ENCODE data around the gene ILRUN. TPM values are rescaled to one million over a fixed set of nuclear protein-coding genes. Genes with fewer than 3 reads are reported as not detected.
A peak's percentile ranks its signal among the peaks of the same experiment; 100 is the strongest.
"Not testable (repeated sequence)": the region's sequence is repeated elsewhere in the genome, so short reads cannot be mapped to it uniquely, and the experiment has no call there.

ILRUN gene
- total RNA-seq, 5 donors from 2014 or later (not counting 1 experiment from before 2014, with no cell fraction given) = 61.0 to 76.6 (median 65.1) TPM

DNA sequence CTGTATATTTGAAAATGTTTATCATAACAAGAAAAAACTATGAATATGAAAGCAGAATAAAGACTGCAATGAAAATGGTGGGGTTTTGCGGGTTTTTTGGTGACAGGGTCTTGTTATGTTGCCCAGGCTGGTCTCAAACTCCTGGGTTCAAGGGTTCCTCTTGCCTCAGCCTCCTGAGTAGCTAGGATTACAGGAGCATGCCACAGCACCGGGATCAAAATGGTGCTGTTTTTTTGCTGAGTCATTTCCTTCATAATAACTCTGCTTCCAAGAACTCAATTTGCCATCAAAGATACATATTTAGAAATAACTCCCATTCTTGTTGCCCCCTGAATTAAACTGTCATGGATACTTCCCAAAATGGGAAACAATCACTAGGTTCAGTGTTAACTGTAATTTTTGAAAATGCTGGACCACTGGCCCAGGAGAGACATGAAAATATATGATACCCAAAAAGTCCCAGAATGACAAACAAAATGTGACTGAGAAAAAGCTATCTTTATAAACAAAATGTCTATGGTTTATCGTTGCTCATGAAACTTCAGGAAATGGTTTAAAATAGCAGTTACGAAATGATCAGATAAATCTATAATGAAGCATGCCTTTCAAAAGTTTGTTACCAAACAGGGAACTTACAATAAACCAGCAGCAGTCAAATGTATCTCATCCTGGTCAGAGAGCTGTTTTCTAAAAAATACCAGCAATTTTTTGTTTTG, 32.2 kb downstream of the ILRUN start:
- no peaks in the 10 kb centered on the region for H3K27me3 Mint-ChIP-seq
- Histone ChIP-seq H3K4me3 (ENCODE audit: control insufficient read depth in 1 of 2, extremely low read depth in 1 of 2, low read length in 1 of 2) (no peak overlapping the region), H3K27me3 (replicated peaks in 1 of 2; ENCODE audit: control insufficient read depth in 2 of 2, extremely low read depth in 1 of 2, insufficient read depth in 2 of 2, low read length in 1 of 2) (no peaks in the 10 kb centered on the region), H3K27ac (ENCODE audit: low read length) (peak overlapping the region; percentile 15), H3K36me3 (ENCODE audit: control insufficient read depth in 2 of 2, extremely low read depth in 1 of 2, insufficient read depth in 1 of 2, low read length in 1 of 2) (no peaks in the 10 kb centered on the region), H3K9me3 (no peaks in the 10 kb centered on the region), H3K4me1 (ENCODE audit: control insufficient read depth in 1 of 2, extremely low read depth in 1 of 2, insufficient read depth in 2 of 2, low read length in 2 of 2) (peaks cover 5 to 15% of the 10 kb centered on the region in 2 experiments)
- CTCF ChIA-PET = interaction anchor here in 1 of 2 donors (1.1 to 1.3 kb wide), 2 partner anchors 8 to 12 kb away, joined by 3 to 4 read pairs; no protein-coding TSS in a partner anchor
- ATAC-seq (replicated peaks in 1 of 4) (no peak), DNase-seq (no peak)
- H3K4me1 Mint-ChIP-seq = peaks cover 52 to 62% (median 59%) of the 10 kb centered on the region in 3 donors
- WGBS (ENCODE audit: insufficient coverage) = 100% methylated on average over 1 of the region's 4 CpGs
- peak overlapping the region; percentile 81 to 93 for H3K27ac Mint-ChIP-seq
- POLR2A ChIA-PET = interaction anchor here in 1 of 2 donors (1.2 kb wide), 1 partner anchor 13 kb away, joined by 7 read pairs; no protein-coding TSS in a partner anchor
- H3K36me3 Mint-ChIP-seq = peaks cover 10% of the 10 kb centered on the region
- peak overlapping the region in 2 of 3 donors; percentile 32 to 35 for H3K4me3 Mint-ChIP-seq
- H3K9me3 Mint-ChIP-seq = no peaks in the 10 kb centered on the region

DNA sequence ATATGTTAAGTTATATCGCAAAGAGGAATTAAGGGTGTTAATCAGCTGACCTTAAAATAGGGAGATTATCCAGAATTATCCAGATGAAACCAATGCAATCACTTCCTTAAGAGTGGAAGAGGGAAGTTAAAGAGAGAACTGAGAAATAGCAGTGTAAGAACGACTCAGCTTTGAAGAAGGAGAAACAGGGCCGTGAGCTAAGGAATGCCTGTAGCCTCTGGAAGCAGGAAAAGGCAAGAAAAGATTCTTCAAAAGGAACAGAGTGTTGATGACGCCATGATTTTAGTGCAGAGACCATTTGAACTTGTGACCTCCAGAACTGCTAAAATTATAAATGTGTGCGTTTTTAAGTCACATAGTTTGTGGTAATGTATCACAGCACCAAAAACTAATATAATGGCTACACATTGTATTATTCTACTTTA, 32.7 kb downstream of the ILRUN start:
- ATAC-seq (replicated peaks in 1 of 4) (no peak), DNase-seq (no peak)
- H3K36me3 ChIP-seq (ENCODE audit: control insufficient read depth in 2 of 2, extremely low read depth in 1 of 2, insufficient read depth in 1 of 2, low read length in 1 of 2) = no peaks in the 10 kb centered on the region
- ChIA-PET CTCF (interaction anchor here in 1 of 2 donors (1.1 to 1.3 kb wide), 2 partner anchors 9 to 12 kb away, joined by 3 to 4 read pairs; no protein-coding TSS in a partner anchor), POLR2A (no interaction called here)
- no peaks in the 10 kb centered on the region for H3K9me3 ChIP-seq
- no peaks in the 10 kb centered on the region for H3K27me3 ChIP-seq (replicated peaks in 1 of 2; ENCODE audit: control insufficient read depth in 2 of 2, extremely low read depth in 1 of 2, insufficient read depth in 2 of 2, low read length in 1 of 2)
- H3K4me3 ChIP-seq (ENCODE audit: control insufficient read depth in 1 of 2, extremely low read depth in 1 of 2, low read length in 1 of 2) = no peak overlapping the region
- no peaks in the 10 kb centered on the region for H3K27me3 Mint-ChIP-seq
- H3K27ac ChIP-seq (ENCODE audit: low read length) = no peak overlapping the region
- 94% methylated on average over 2 of the region's 5 CpGs for WGBS (ENCODE audit: insufficient coverage)
- no peaks in the 10 kb centered on the region for H3K9me3 Mint-ChIP-seq
- H3K36me3 Mint-ChIP-seq = peaks cover 10% of the 10 kb centered on the region
- H3K4me1 ChIP-seq (ENCODE audit: control insufficient read depth in 1 of 2, extremely low read depth in 1 of 2, insufficient read depth in 2 of 2, low read length in 2 of 2) = peaks cover 6 to 18% of the 10 kb centered on the region in 2 experiments
- H3K27ac Mint-ChIP-seq = peak overlapping the region; percentile 45 to 65
- peaks cover 58 to 68% (median 65%) of the 10 kb centered on the region in 3 donors for H3K4me1 Mint-ChIP-seq
- H3K4me3 Mint-ChIP-seq = no peak overlapping the region

DNA sequence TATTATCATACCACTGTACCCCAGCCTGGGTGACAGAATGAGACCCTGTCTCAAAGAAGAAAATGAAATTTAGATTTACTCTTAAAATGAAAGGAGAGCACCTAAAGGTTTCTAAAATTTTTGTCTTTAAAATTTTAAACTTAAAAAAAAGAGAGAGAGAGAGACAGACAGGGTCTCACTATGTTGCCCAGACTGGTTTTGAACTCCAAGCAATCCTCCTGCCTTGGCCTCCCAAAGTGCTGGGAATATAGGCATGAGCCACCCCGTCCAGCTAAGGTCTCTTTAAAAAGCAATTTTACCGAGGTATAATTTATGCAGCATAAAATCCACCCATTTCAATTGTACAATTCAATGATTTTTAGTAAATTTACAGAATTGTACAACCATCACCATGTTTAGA, 33.2 kb downstream of the ILRUN start:
- Histone ChIP-seq H3K4me1 (ENCODE audit: control insufficient read depth in 1 of 2, extremely low read depth in 1 of 2, insufficient read depth in 2 of 2, low read length in 2 of 2) (peaks cover 6 to 19% of the 10 kb centered on the region in 2 experiments), H3K36me3 (ENCODE audit: control insufficient read depth in 2 of 2, extremely low read depth in 1 of 2, insufficient read depth in 1 of 2, low read length in 1 of 2) (no peaks in the 10 kb centered on the region), H3K4me3 (ENCODE audit: control insufficient read depth in 1 of 2, extremely low read depth in 1 of 2, low read length in 1 of 2) (no peak overlapping the region), H3K27ac (ENCODE audit: low read length) (no peak overlapping the region), H3K27me3 (replicated peaks in 1 of 2; ENCODE audit: control insufficient read depth in 2 of 2, extremely low read depth in 1 of 2, insufficient read depth in 2 of 2, low read length in 1 of 2) (no peaks in the 10 kb centered on the region), H3K9me3 (no peaks in the 10 kb centered on the region)
- Mint-ChIP-seq H3K4me1 (peaks cover 60 to 68% (median 67%) of the 10 kb centered on the region in 3 donors), H3K27ac (peak overlapping the region; percentile 45 to 65), H3K9me3 (no peaks in the 10 kb centered on the region), H3K27me3 (no peaks in the 10 kb centered on the region), H3K36me3 (peaks cover 10% of the 10 kb centered on the region), H3K4me3 (no peak overlapping the region)
- no peak for ATAC-seq (replicated peaks in 1 of 4)
- WGBS (ENCODE audit: insufficient coverage) = no CpG with 5 or more reads among the region's 2 CpGs
- ChIA-PET POLR2A (no interaction called here), CTCF (no interaction called here)
- no peak for DNase-seq

DNA sequence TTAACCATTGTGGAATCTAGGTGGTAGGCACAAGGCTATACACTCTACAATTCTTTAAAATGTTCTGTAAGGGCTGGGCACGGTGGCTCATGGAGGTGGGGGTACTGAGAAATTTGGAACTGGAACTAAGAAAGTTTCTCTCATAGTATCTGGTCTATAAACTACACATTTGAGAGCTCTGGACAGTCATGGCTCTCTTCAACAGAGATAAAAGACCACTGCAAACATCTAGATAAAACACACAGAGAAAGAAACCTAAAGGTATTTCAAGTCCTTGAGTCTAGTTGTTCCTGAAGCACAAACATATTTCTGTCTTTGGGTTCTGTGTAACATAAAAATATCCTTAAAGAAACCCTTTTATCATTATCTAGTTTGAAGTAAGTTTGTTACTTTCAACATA, 35.2 kb downstream of the ILRUN start:
- peaks cover 60 to 71% (median 68%) of the 10 kb centered on the region in 3 donors for H3K4me1 Mint-ChIP-seq
- DNase-seq (no peak), ATAC-seq (replicated peaks in 1 of 4) (no peak)
- POLR2A ChIA-PET = no interaction called here
- no peaks in the 10 kb centered on the region for H3K36me3 ChIP-seq (ENCODE audit: control insufficient read depth in 2 of 2, extremely low read depth in 1 of 2, insufficient read depth in 1 of 2, low read length in 1 of 2)
- H3K27ac ChIP-seq (ENCODE audit: low read length) = no peak overlapping the region
- H3K36me3 Mint-ChIP-seq = peaks cover 6% of the 10 kb centered on the region
- H3K9me3 Mint-ChIP-seq = no peaks in the 10 kb centered on the region
- H3K27me3 Mint-ChIP-seq = no peaks in the 10 kb centered on the region
- H3K4me3 ChIP-seq (ENCODE audit: control insufficient read depth in 1 of 2, extremely low read depth in 1 of 2, low read length in 1 of 2) = no peak overlapping the region
- peak overlapping the region; percentile 46 to 48 for H3K27ac Mint-ChIP-seq
- H3K9me3 ChIP-seq = no peaks in the 10 kb centered on the region
- H3K4me1 ChIP-seq (ENCODE audit: control insufficient read depth in 1 of 2, extremely low read depth in 1 of 2, insufficient read depth in 2 of 2, low read length in 2 of 2) = peaks cover 18 to 35% of the 10 kb centered on the region in 2 experiments
- CTCF ChIA-PET = no interaction called here
- no peak overlapping the region for H3K4me3 Mint-ChIP-seq
- no CpG with 5 or more reads among the region's 1 CpG for WGBS (ENCODE audit: insufficient coverage)
- no peaks in the 10 kb centered on the region for H3K27me3 ChIP-seq (replicated peaks in 1 of 2; ENCODE audit: control insufficient read depth in 2 of 2, extremely low read depth in 1 of 2, insufficient read depth in 2 of 2, low read length in 1 of 2)

DNA sequence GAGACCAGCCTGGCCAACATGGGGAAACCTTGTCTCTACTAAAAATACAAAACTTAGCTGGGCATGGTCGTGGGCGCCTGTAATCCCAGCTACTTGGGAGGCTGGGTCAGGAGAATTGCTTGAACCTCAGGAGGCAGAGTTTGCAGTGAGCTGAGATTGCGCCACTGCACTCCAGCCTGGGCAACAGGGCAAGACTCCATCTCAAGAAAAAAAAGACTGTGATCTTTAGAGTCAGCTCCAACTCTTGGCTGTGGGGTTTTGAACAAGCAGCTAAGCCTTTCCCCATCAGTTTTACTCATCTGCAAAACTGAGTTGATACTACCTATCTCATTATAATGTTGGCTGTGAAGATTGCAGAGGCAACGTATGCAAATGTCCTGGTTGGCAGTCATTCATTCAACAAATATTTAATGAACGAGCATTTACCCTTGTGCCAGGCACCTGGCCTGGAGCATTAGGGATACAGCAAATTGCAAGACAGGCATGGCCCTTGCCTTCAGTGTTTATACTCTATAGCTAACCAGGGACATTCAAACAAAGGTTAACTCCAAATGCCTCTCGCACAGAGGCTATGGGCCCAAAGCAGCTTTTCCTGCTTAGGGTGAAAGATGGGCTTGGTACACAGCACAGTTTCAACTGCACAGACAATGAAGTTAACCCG, 37.8 kb downstream of the ILRUN start:
- Histone ChIP-seq H3K4me3 (ENCODE audit: control insufficient read depth in 1 of 2, extremely low read depth in 1 of 2, low read length in 1 of 2) (no peak overlapping the region), H3K36me3 (ENCODE audit: control insufficient read depth in 2 of 2, extremely low read depth in 1 of 2, insufficient read depth in 1 of 2, low read length in 1 of 2) (peaks cover 0 to 6% of the 10 kb centered on the region in 2 donors), H3K4me1 (ENCODE audit: control insufficient read depth in 1 of 2, extremely low read depth in 1 of 2, insufficient read depth in 2 of 2, low read length in 2 of 2) (peaks cover 16 to 28% of the 10 kb centered on the region in 2 experiments), H3K9me3 (no peaks in the 10 kb centered on the region), H3K27me3 (replicated peaks in 1 of 2; ENCODE audit: control insufficient read depth in 2 of 2, extremely low read depth in 1 of 2, insufficient read depth in 2 of 2, low read length in 1 of 2) (no peaks in the 10 kb centered on the region), H3K27ac (ENCODE audit: low read length) (no peak overlapping the region)
- peaks cover 56 to 72% (median 71%) of the 10 kb centered on the region in 3 donors for H3K4me1 Mint-ChIP-seq
- ChIA-PET POLR2A (no interaction called here), CTCF (interaction anchor here in 1 of 2 donors (0.7 kb wide), 1 partner anchor 411 kb away, joined by 4 read pairs; no protein-coding TSS in a partner anchor)
- H3K36me3 Mint-ChIP-seq = peaks cover 11% of the 10 kb centered on the region
- no peaks in the 10 kb centered on the region for H3K9me3 Mint-ChIP-seq
- H3K4me3 Mint-ChIP-seq = peak overlapping the region in 1 of 3 donors; percentile 43
- peak overlapping the region; percentile 78 to 89 for H3K27ac Mint-ChIP-seq
- no peaks in the 10 kb centered on the region for H3K27me3 Mint-ChIP-seq
- no peak for ATAC-seq (replicated peaks in 1 of 4)
- DNase-seq = no peak
- 100% methylated on average over 5 of the region's 7 CpGs for WGBS (ENCODE audit: insufficient coverage)

DNA sequence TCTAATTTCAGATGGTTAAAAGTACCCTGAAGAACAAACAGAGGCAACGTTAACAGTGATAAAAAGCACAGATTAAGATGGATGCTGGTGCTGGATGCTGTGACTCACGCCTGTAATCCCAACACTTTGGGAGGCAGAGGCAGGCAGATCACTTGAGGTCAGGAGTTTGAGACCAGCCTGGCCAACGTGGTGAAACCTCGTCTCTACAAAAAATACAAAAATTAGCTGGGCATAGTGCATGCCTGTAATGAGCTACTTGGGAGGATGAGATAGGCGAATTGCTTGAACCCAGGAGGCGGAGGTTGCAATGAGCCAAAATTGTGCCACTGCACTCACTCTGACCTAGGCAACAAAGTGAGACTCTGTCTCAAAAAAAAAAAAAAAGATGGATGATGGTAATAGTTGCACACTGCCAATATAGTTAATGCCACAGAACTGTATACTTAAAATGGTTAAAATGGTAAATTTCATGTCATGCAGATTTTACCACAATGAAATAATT, 38.5 kb downstream of the ILRUN start:
- not testable (repeated sequence) for DNase-seq; H3K27me3 Mint-ChIP-seq; H3K27me3 ChIP-seq (replicated peaks in 1 of 2; ENCODE audit: control insufficient read depth in 2 of 2, extremely low read depth in 1 of 2, insufficient read depth in 2 of 2, low read length in 1 of 2); H3K4me3 ChIP-seq (ENCODE audit: control insufficient read depth in 1 of 2, extremely low read depth in 1 of 2, low read length in 1 of 2); H3K9me3 ChIP-seq; H3K9me3 Mint-ChIP-seq; ATAC-seq (replicated peaks in 1 of 4)
- ChIA-PET CTCF (interaction anchor here in 1 of 2 donors (0.7 kb wide), 1 partner anchor 410 kb away, joined by 4 read pairs; no protein-coding TSS in a partner anchor), POLR2A (interaction anchor here (0.6 to 1.2 kb wide), 3 partner anchors 14 to 39 kb away, joined by 5 to 10 read pairs (median 6); no protein-coding TSS in a partner anchor)
- WGBS (ENCODE audit: insufficient coverage) = 0% methylated on average over 1 of the region's 6 CpGs
- Histone ChIP-seq H3K36me3 (ENCODE audit: control insufficient read depth in 2 of 2, extremely low read depth in 1 of 2, insufficient read depth in 1 of 2, low read length in 1 of 2) (peaks cover 0 to 11% of the 10 kb centered on the region in 2 donors), H3K4me1 (ENCODE audit: control insufficient read depth in 1 of 2, extremely low read depth in 1 of 2, insufficient read depth in 2 of 2, low read length in 2 of 2) (peaks cover 16 to 28% of the 10 kb centered on the region in 2 experiments), H3K27ac (ENCODE audit: low read length) (peak overlapping the region; percentile 88)
- Mint-ChIP-seq H3K27ac (peak overlapping the region; percentile 95 to 98), H3K4me3 (peak overlapping the region in 2 of 3 donors; percentile 78 to 79), H3K36me3 (peaks cover 11% of the 10 kb centered on the region), H3K4me1 (peaks cover 56 to 69% (median 66%) of the 10 kb centered on the region in 3 donors)

All from T-cell (primary cell).